HG02642 (cell line): ENCODE data around the gene GNAS.
A peak's percentile ranks its signal among the peaks of the same experiment; 100 is the strongest.
"Not testable (repeated sequence)": the region's sequence is repeated elsewhere in the genome, so short reads cannot be mapped to it uniquely, and the experiment has no call there.

Source experiments
- ATAC-seq: cut with Tn5 transposase; IDR thresholded peaks from one replicate; pipeline ENCODE4 v1.9.1; 2021; ENCODE audit warnings: mild to moderate bottlenecking; ENCODE audit not compliant: unreplicated experiment, poor library complexity

Gene GNAS

DNA sequence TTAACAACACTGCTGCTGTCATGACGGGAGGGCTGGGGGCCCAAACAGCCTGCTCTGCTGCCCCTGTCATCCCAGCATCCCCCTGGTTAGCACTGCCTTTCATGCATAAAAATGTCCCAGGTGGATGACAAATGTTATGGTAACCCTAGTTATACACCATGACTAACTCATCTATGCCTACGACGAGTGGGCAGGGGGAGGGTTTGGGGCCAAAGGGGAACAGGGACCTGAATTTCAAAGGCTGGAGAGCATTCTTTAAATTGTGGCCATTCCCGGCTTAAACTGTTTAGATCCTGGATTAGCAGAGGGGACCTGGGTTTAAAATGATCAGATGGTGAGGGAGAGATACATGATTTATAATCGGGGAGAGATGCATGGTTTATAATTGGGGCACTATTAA is 26.2 kb upstream of the GNAS start:
- no peak for ATAC-seq

DNA sequence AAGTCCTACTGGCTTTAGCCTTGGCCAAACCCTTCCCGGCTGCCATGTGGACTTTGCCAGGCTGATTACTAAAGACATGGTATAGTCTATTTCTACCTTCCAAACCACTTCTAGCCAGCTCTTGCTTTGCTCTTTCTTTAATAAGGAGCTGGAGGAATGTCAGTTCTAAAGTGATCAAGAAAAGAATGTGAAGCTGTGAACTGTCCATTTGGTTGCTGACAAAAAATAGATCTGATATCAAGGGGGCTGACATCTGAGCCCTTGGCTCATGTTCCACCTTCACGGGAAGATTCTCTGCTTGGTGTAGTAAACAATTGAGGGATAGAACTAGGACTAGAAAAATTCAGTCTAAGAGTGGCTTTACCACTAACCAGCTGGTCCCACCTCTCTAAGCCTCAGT is 24.4 kb upstream of the GNAS start:
- ATAC-seq: no peak

DNA sequence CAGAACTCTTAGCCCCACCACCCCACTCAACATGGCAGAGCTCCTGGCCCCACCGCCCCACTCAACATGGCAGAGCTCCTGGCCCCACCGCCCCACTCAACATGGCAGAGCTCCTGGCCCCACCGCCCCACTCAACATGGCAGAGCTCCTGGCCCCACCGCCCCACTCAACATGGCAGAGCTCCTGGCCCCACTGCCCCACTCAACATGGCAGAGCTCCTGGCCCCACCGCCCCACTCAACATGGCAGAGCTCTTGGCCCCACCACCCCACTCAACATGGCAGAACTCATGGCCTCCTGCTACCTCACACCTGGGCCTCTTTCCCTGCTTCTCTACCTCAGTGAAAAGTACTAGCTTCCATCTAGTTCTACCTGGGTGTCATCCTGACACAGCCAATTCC is 23.7 kb upstream of the GNAS start:
- ATAC-seq: not testable (repeated sequence)

DNA sequence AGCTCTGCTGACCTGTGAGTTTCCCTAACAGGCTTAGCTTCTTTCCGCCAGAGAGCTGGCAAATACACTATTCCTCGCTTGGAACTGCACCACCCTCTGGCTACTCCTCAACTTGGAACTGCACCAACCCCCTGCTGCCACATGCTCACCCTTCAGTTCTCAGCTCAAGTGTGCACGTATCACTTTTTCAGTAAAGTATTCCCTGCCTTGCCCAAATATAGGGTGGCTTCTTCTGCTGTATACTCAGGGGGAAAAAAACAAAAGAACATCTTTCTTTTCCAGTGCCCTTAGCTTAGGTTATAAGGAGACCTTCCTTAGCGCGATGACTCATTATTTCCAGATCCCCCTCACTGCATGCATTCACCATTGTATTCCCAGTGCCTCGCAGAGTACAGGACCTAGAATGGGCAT is 23.0 kb upstream of the GNAS start:
- ATAC-seq: no peak

DNA sequence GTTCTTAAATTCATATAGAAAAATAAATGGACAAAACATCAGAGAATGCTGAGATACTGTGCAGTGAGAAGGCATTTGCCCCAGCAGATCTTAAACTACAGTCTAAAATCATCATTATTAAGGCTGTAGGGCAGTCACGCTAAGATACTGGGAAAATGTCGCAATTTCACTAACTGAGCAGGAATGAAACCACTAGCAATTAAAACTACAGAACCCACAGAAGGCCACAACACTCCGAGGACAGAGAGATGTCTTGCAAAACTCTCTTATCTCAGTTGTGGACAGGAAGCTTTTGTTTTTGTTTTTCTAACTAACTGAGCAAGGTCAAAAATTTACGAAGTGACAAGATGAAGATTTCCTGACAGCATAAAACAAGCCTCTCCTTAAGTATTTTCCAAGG is 20.1 kb upstream of the GNAS start:
- no peak for ATAC-seq

DNA sequence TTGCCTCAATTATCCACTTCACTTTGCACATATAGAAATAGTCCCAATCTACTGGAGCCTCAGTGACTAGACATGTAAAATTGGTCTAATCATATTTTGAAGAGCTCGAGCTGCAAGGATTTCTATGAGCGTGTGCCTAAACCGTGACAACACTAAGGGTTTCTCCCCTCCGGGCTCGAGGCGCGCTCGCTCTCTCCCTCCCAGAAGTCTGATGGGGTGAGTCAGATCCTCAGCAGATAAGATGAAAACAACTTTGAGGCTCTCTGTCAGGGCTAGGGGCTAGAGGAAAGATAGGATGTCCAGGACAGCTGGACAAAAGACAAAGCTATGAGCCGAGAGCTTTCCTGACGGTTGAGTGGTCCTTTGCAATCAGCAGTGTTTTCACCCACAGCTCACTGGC is 18.6 kb upstream of the GNAS start:
- no peak for ATAC-seq

DNA sequence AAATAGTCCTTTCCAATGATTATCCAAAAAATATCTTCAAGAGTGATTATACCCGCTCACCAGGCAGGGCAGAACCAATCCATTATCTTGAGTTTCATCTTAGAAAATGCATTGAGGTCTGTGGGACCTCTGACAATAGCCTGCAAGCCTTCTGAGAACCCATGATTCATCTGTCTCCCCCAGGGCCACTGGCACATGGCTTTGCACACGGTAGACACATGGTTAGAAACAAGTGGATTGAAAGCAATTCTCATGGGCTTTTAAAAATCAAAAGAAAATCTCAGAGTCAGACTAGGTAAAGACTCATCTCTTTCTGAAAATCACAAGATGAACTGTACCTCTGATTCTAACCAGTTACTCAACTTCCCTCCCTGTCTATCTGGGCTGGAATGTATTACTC is 17.3 kb upstream of the GNAS start:
- ATAC-seq: no peak

DNA sequence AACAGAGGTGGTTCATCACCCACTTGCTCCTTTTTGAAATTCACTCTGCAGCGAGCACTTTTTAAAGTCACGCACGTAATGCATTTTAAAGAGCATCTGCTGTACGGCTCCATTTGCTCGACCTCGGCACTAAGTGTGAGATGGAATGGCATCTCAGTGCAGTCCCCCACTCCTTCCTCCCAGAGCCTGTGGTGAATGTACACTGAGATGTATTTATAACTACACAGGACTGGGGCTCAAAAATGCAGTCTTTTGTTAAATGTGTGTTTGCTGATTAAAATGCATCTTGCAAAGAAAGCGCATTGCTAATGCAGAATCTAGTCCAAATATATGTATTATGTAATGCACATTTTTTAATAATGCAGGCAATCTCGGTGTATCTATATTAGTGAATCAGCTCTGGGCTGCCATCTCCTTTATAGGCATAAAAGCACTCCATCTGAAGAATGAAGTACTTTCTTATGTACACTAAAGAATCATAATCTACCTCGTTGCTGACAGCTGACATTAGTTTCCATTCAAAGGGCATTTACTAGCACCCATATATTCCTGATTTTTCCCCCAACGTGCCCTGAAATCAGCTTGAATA is 15.8 kb upstream of the GNAS start:
- ATAC-seq: no peak

DNA sequence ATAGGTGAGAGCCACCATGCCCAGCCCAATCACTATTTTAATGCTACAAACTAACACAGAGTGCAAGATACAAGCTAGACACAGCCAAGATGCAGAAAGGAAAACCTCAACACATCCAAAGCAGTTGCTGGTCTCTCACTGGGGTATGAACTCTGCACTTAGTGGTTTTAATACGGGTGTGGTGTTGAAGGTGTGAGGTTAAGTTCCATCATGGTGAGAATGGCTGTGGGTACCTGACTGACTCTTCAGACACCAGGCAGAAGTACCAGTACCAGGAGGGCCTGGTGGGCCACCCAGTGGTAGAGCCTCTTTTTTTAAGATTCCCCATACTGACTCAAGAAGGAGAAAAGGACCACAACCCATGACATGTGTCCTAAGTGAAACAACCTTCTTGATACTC is 14.8 kb upstream of the GNAS start:
- no peak for ATAC-seq

DNA sequence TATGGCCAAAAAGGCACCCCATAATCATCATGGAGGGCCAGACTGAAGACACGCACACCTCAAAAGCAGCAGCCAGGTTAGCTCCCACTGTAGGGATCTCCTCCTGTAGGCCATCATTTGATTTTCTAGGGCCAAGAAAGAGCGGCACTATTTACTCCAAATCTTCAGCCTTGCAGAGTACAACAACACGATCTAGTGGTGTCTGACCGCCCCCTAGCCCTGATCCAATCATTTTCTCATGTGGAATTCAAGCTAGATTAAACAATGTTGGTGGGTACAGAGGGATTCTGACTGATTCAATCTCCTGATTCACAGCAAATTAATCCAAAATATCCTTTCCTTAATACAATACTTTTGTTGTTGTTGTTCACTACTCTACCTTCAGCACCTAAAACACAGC is 14.3 kb upstream of the GNAS start:
- no peak for ATAC-seq

DNA sequence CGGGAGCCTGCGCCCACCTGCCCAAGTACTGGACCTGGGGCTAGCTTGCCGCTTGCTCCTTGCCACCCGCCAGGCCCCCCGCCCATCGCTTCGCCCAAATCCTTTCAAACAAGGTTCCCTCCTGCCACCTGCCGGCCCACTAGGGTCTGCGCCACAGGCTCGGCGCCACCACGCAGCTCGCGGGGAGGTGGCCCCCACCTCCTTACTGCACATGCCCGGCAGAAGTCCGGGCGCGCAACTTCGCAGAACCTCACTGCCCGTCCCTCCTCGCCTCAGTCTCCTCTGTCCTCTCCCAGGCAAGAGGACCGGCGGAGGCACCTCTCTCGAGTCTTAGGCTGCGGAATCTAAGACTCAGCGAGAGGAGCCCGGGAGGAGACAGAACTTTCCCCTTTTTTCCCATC is 13.0 kb upstream of the GNAS start:
- no peak for ATAC-seq

DNA sequence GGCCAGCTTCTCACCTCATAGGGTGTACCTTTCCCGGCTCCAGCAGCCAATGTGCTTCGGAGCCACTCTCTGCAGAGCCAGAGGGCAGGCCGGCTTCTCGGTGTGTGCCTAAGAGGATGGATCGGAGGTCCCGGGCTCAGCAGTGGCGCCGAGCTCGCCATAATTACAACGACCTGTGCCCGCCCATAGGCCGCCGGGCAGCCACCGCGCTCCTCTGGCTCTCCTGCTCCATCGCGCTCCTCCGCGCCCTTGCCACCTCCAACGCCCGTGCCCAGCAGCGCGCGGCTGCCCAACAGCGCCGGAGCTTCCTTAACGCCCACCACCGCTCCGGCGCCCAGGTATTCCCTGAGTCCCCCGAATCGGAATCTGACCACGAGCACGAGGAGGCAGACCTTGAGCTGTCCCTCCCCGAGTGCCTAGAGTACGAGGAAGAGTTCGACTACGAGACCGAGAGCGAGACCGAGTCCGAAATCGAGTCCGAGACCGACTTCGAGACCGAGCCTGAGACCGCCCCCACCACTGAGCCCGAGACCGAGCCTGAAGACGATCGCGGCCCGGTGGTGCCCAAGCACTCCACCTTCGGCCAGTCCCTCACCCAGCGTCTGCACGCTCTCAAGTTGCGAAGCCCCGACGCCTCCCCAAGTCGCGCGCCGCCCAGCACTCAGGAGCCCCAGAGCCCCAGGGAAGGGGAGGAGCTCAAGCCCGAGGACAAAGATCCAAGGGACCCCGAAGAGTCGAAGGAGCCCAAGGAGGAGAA is 12.3 kb upstream of the GNAS start:
- no peak for ATAC-seq

DNA sequence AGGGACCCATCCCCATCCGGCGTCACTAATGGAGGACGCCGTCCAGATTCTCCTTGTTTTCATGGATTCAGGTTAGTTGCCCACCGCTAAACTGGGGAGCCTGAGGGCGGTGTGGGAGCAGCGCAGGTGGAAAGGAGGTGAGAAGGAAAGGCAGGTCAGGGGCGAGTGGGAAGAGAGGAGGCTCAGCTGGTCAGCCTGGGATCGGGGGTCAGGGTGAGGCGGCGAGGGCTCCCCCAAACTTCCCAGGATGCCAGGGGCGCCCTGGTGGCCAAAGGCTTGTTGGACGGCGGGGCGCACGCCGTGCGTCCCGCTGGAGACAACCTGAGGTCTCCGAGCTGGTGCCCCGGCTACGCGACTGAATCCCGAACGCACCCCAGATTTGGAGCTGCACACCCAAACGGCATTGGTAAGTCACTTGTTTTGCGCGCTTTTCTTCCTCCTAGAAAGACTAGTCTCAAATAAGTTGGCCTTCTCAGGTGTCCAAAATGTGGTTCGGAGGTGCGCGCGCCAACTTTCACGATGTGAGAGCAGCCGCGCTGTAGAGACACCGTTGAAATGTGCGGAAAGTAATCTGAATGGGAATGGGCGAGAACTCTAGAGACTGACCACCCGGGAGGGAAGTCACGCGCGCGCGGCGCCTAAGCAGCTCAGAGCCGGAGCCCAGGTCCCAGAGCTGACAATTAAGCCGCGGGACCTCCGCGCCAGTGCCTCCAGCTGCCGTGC is 11.5 kb upstream of the GNAS start:
- ATAC-seq: no peak

DNA sequence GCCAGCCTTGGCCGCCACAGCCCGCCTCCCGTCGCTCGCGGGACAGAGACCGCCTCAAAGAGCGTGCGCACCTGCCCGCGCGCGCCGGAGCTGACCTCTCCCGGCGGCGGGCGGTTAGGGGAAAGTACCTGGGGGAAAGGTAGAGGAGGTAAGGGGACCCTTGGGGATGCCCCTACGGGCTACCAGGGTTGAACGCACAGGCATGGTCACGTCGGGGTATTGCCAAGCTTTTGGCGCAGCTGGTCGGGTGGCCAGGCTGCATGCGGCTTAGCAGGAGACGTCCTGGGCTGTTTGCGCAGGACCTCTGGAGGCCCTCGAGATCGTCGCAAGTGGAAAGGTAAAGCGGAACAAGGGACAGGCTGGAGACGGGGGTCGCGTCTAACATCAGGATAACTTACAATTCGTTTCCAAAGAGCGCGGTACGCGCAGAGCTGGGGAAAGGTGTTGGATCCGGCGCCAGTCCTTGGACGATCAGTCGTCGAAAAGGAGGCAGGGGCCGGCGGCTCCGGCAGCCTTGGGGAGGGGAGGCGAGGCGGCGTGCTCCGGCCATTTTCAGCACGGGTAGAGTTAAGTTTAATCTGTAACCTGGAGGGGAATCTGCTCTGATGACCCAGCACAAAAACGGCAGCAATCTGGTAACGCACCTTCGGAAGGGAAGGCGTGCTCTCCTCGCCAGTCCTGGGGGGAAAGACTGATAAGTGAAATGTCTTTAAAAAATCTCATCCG is 10.8 kb upstream of the GNAS start:
- ATAC-seq: no peak

DNA sequence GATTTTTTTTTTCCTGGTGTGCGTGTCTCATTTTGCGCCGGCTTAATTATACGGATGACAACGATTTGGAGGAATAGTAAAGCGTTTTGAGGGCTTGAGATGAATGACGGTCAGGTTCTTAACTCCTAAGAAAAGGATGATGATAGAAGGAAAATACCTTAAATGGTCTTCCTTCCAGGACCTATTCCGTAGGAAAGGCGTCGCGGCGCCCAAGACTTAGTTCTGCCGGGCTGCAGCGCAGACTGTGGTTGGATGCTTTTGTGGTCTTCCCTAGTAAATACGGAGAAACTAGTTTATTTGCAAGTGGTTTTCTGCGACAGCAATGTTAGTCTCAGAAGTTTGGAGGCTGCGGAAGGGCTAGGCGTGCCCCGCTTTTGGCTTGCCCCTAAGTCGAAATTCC is 10.2 kb upstream of the GNAS start:
- ATAC-seq: no peak

DNA sequence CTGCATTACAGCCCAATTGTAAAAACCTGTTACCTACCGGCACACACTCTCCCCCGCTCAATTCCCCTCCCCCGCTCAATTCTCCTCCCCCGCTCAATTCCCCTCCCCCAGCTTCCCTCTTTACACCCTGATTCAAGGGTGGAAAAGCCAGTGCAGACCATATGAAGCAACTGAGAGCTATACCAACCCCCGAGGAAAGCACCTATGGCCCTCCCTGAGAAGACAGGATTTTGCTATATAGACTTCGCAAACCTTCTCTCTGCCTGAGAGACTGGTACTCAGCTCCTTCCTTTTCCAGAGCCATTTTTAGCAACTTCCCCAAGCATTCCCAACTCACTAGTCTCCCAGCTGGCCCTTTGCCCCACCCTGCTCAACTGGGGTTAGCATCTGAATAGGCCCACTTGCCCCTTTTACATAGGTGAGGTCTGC is 9.4 kb upstream of the GNAS start:
- no peak for ATAC-seq

DNA sequence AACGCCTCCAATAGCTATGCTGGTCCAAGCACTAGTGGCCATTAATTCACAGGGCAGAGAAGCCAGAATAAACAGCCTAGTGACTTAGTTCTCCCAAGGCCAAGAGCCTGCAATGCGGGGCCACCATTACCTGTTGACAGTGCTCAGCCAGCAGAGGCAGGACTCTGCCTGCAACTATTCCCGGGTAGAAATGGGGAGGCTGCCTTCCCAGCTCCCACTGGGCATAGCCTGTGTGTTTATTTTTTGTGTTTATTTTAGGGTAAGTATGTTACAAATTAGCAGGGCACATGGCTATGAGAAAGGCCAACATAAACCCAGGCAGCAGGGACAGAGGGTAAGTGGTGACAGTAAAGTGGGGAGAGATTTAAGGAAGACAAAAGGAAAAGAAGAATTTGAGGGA is 6.8 kb upstream of the GNAS start:
- ATAC-seq: no peak

DNA sequence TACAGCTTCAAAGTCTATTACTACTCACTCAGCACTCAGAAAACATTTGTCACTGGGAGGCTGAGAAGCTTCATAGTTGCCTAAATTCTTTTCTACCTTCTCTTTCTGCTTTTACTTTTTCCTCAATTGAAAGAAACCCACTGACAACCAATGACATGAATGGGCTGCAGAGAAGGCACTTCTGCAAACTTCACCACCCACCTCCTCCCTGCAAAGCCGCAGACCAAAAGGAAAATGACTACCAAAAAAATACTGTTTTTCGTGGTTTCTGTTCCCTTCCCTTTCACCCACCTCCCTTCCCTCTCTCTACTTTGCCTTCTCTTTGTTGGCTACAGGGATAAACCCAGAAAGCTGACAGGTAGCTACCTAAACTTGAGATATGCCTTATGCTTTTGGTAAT is 5.1 kb upstream of the GNAS start:
- no peak for ATAC-seq

DNA sequence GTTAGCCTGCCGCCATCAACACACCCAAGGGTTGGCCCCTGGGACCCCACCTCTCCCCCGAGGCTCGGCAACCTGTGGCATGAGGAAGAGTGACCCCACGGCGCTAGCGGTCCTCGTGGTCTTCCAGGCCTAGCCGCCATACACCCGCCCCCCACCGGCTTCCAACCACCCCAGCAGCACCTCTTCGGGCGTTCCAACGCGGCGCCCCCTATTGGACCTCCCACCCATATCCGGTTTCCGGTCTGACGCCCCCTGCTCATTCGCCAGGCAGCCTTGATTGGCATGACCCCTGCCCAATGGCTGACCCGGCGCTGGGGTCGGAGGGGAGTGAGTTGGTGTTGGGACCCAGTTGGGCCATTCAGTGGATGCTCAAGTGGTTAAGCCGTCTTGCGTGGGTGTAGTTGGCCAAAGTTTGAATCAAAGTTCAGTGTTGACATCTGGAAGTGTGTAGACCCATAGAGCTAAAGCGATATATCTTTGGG is 1.8 kb upstream of the GNAS start, which contains the start of gene GNAS-AS1:
GNAS-AS1 (minus strand) TSS at position 210 of the 482 bp plus-strand sequence.
- peak; percentile 84 for ATAC-seq

DNA sequence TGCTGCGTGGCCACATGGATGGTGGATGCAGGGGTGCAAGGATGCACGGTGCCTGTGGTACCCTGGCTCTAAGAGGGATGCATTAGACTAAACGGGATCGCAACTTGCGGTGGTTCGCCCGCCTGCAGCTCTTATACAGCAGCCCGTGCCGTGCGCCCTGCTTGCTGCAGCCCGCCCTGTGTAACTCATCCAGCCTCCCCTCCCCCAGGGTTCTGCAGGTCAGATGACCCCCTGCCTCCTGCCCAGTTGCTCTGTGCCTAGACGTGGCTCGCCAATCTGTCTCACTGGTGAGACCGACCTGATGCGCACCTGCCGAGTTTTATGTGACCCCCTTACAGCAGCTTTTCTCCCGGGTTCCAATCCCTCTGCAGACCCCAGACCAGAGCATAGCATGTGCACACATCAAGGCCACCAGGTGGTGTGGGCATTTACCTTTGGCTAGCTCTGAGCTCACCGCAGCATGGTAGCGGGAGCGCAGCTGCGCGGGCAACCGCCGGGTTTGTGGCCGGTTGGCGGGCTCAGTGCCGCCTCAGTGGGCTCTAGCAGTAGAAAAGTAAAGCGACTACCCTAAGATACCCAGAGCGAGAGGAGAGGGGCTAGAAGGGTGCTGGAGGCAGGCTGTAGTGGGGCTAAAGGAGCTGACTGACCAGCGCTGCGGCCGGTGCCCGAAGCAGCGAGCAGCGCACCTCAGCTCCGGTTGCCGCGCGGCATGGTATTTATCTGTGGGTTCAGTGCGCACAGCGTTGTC is 1.1 kb upstream of the GNAS start:
- ATAC-seq: no peak
